B cell (primary cell): ENCODE measurements around the gene DNMBP. TPM values are rescaled to one million over a fixed set of nuclear protein-coding genes. Genes with fewer than 3 reads are reported as not detected.

ENCODE experiments used
- ATAC-seq: fragments of 200-7000 bp; cut with Tn5 transposase; one replicate; pipeline ENCODE4 v1.10.0; 2021; ENCODE audit warnings: low read depth, mild to moderate bottlenecking, moderate number of reproducible peaks, moderate library complexity
- CTCF ChIA-PET: fragments of 350-600 bp; sonication (Branson Sonifier 250); formaldehyde crosslinking; loops from one replicate; lab custom pipeline; 2021; ENCODE audit warnings: antibody characterized with exemption, inconsistent platforms; lab: Charles Lee
- POLR2A ChIA-PET: fragments of 350-600 bp; sonication (Branson Sonifier 250); formaldehyde crosslinking; loops from one replicate; lab custom pipeline; 2021; ENCODE audit warnings: antibody characterized with exemption; lab: Charles Lee
- DNase-seq: peaks from one replicate; pipeline ENCODE4 v3.0.0; 2013
- H2AFZ ChIP-seq: 2 replicates; pipeline ENCODE4 v1.6.1; 2012; ENCODE audit warnings: mild to moderate bottlenecking, low read depth, low read length; ENCODE audit not compliant: insufficient read depth, poor library complexity, severe bottlenecking
- H3K27ac ChIP-seq, 2 donors: 1 replicate in 1 of 2; 2 replicates in 1 of 2; pipeline ENCODE4 v1.5.1; 2012 to 2013; ENCODE audit warnings: low read length in 2 of 2, mild to moderate bottlenecking in 2 of 2, moderate library complexity in 1 of 2
- H3K27me3 ChIP-seq, 4 experiments: fragments of 200-600 bp in 1 of 4; sonication (generic) in 1 of 4; replicated peaks in 1 of 4; 1 replicate in 2 of 4; 2 replicates in 2 of 4; pipeline versions ENCODE4 v1.6.1 to v1.7.0; 2013 to 2016; ENCODE audit warnings: low read length in 3 of 4, mild to moderate bottlenecking in 2 of 4, mixed read lengths in 1 of 4, moderate library complexity in 1 of 4; ENCODE audit not compliant: insufficient read depth in 4 of 4, control insufficient read depth in 3 of 4; ENCODE audit errors: control extremely low read depth in 1 of 4
- H3K36me3 ChIP-seq, 2 experiments: replicated peaks in 1 of 2; 1 replicate in 1 of 2; 2 replicates in 1 of 2; pipeline versions ENCODE4 v1.6.1 to v1.7.1; 2013; ENCODE audit warnings: low read length in 1 of 2; ENCODE audit not compliant: insufficient read depth in 2 of 2, control insufficient read depth in 1 of 2; ENCODE audit errors: control extremely low read depth in 1 of 2, extremely low read depth in 1 of 2
- H3K4me1 ChIP-seq, 2 donors: fragments of 200-600 bp in 1 of 2; sonication (generic) in 1 of 2; 1 replicate in 1 of 2; 2 replicates in 1 of 2; pipeline versions ENCODE4 v1.5.1 to v1.6.1; 2013 to 2017; ENCODE audit warnings: low read length in 2 of 2; ENCODE audit not compliant: control insufficient read depth in 2 of 2, insufficient read depth in 2 of 2
- H3K4me2 ChIP-seq: replicated peaks from 2 replicates; pipeline ENCODE3; 2012; ENCODE audit warnings: mild to moderate bottlenecking, low read depth, low read length; ENCODE audit not compliant: poor library complexity, severe bottlenecking
- H3K4me3 ChIP-seq, 5 experiments: fragments of 200-600 bp in 1 of 5; sonication (generic) in 1 of 5; 1 replicate in 3 of 5; 2 replicates in 2 of 5; pipeline versions ENCODE4 v1.5.1 to v1.7.0; 2011 to 2016; ENCODE audit warnings: low read length in 4 of 5, mild to moderate bottlenecking in 4 of 5, low read depth in 2 of 5, control low read depth in 1 of 5, moderate library complexity in 1 of 5; ENCODE audit not compliant: insufficient read depth in 1 of 5; ENCODE audit errors: control extremely low read depth in 1 of 5, extremely low read depth in 1 of 5
- H3K79me2 ChIP-seq: fragments of 200-600 bp; sonication (generic); one replicate; pipeline ENCODE4 v1.6.0; 2016; ENCODE audit warnings: low read length; ENCODE audit not compliant: control insufficient read depth, insufficient read depth
- H3K9ac ChIP-seq: fragments of 200-600 bp; sonication (generic); 2 replicates; pipeline ENCODE4 v1.6.1; 2017; ENCODE audit warnings: mild to moderate bottlenecking, low read length, moderate library complexity
- H3K9me3 ChIP-seq, 3 donors: one replicate each; pipeline versions ENCODE4 v1.6.1 to v1.7.1; 2013; ENCODE audit warnings: low read length in 2 of 3; ENCODE audit not compliant: control insufficient read depth in 2 of 3, insufficient read depth in 1 of 3; ENCODE audit errors: control extremely low read depth in 1 of 3
- H4K20me1 ChIP-seq: 2 replicates; pipeline ENCODE4 v1.6.0; 2012; ENCODE audit warnings: mild to moderate bottlenecking, low read length; ENCODE audit not compliant: insufficient read depth, control insufficient read depth, poor library complexity, severe bottlenecking
- H3K27ac Mint-ChIP-seq: one replicate; pipeline ENCODE4 v1.8.0; 2021; ENCODE audit warnings: mixed read lengths
- H3K27me3 Mint-ChIP-seq: one replicate; pipeline ENCODE4 v1.8.0; 2021; ENCODE audit warnings: mixed read lengths
- H3K4me1 Mint-ChIP-seq: one replicate; pipeline ENCODE4 v1.8.0; 2021; ENCODE audit warnings: mixed read lengths
- H3K4me3 Mint-ChIP-seq: one replicate; pipeline ENCODE4 v1.8.0; 2021; ENCODE audit warnings: mixed read lengths
- H3K9me3 Mint-ChIP-seq: one replicate; pipeline ENCODE4 v1.8.0; 2022; ENCODE audit warnings: mixed read lengths; ENCODE audit not compliant: insufficient read depth
- CTCF ChIP-seq: fragments of 200-600 bp; IDR thresholded peaks from one replicate; pipeline ENCODE4 v1.8.0; 2022; ENCODE audit warnings: antibody characterized with exemption, mild to moderate bottlenecking
- EZH2 ChIP-seq: IDR thresholded peaks from 2 replicates; pipeline ENCODE4 v1.6.1; 2012; ENCODE audit warnings: borderline replicate concordance, low read depth, mild to moderate bottlenecking, moderate library complexity, low read length; ENCODE audit not compliant: insufficient read depth, poor library complexity, severe bottlenecking
- WGBS: methylation state at CpG from one replicate; pipeline ENCODE4 v1.1.5; 2013; ENCODE audit warnings: missing lambda C conversion rate; ENCODE audit not compliant: insufficient coverage; 5-methylcytosine and 5-hydroxymethylcytosine counted together
- intact Hi-C: fragments of 100-400 bp; cut with micrococcal nuclease; formaldehyde crosslinking; loops from one replicate; pipeline ENCODE4 v1.10.0; 2022
- polyA plus RNA-seq: library from polyadenylated mRNA; depleted of rRNA; stranded (reverse); fragments of >200 nt; gene quantifications from 2 replicates; pipeline ENCODE4 v1.2.3, GENCODE V29; 2012
- total RNA-seq, 2 donors: library from RNA; stranded (reverse); fragments of 120-200 nt in 1 of 2; gene quantifications; 1 replicate in 1 of 2; 2 replicates in 1 of 2; pipeline versions ENCODE4 v1.2.3 to v1.2.4, GENCODE V29; 2013 to 2022

The DNMBP gene
- total and polyA plus RNA-seq, 2 donors (not counting 1 experiment from before 2014, with no cell fraction given), result 12.8 to 22.6 TPM

GRCh38 chr10:99874341-99875085 is 135.2 kb downstream of the DNMBP start:
- Mint-ChIP-seq H3K4me1 (no peaks in the 10 kb centered on the region), H3K9me3 (no peaks in the 10 kb centered on the region), H3K27ac (no peak overlapping the region), H3K4me3 (no peak overlapping the region), H3K27me3 (peaks cover 7% of the 10 kb centered on the region)
- no peaks in the 10 kb centered on the region for H3K4me1 ChIP-seq
- H3K9ac ChIP-seq, result no peak overlapping the region
- intact Hi-C loops, result no loop called here
- ATAC-seq (no peak), DNase-seq (no peak)
- H3K9me3 ChIP-seq, result peaks cover 0 to 2% (median 0%) of the 10 kb centered on the region in 3 donors
- peaks cover 0 to 10% (median under 1%) of the 10 kb centered on the region in 4 experiments for H3K27me3 ChIP-seq
- no peaks in the 10 kb centered on the region for H4K20me1 ChIP-seq
- no peak for TF ChIP-seq CTCF
- TF ChIP-seq EZH2, result no peak
- no peak overlapping the region for H3K27ac ChIP-seq
- ChIA-PET POLR2A (no interaction called here), CTCF (interaction anchor here (0.6 to 1.6 kb wide), 3 partner anchors 18 to 29 kb away, joined by 3 to 5 read pairs (median 3); no protein-coding TSS in a partner anchor)
- peaks cover 0 to 37% of the 10 kb centered on the region in 2 experiments for H3K36me3 ChIP-seq
- 94% methylated on average over 7 of the region's 9 CpGs for WGBS
- H2AFZ ChIP-seq, result no peak overlapping the region
- no peak overlapping the region for H3K4me3 ChIP-seq
- H3K79me2 ChIP-seq, result no peaks in the 10 kb centered on the region
- H3K4me2 ChIP-seq, result no peak overlapping the region

GRCh38 chr10:99873846-99874245 is 135.9 kb downstream of the DNMBP start:
- H3K4me1 Mint-ChIP-seq, result no peaks in the 10 kb centered on the region
- H3K27ac Mint-ChIP-seq, result no peak overlapping the region
- no peaks in the 10 kb centered on the region for H3K9me3 Mint-ChIP-seq
- Histone ChIP-seq H3K79me2 (no peaks in the 10 kb centered on the region), H3K9me3 (peaks cover 0 to 4% (median 0%) of the 10 kb centered on the region in 3 donors), H2AFZ (no peak overlapping the region), H3K27ac (no peak overlapping the region), H3K4me1 (no peaks in the 10 kb centered on the region), H3K9ac (no peak overlapping the region), H4K20me1 (no peaks in the 10 kb centered on the region), H3K4me2 (no peak overlapping the region), H3K4me3 (no peak overlapping the region), H3K36me3 (peaks cover 0 to 33% of the 10 kb centered on the region in 2 experiments), H3K27me3 (peaks cover 0 to 17% (median 4%) of the 10 kb centered on the region in 4 experiments)
- WGBS, result 100% methylated on average over 5 of the region's 5 CpGs
- ChIA-PET POLR2A (no interaction called here), CTCF (interaction anchor here (0.6 to 1.6 kb wide), 2 partner anchors 18 to 28 kb away, joined by 3 to 5 read pairs; no protein-coding TSS in a partner anchor)
- H3K27me3 Mint-ChIP-seq, result peaks cover 7% of the 10 kb centered on the region
- ATAC-seq (no peak), DNase-seq (no peak)
- H3K4me3 Mint-ChIP-seq, result no peak overlapping the region
- intact Hi-C loops, result no loop called here
- TF ChIP-seq CTCF, result no peak
- TF ChIP-seq EZH2, result no peak
